ENCODE measurements around the gene HMG20A. TPM values are rescaled to one million over a fixed set of nuclear protein-coding genes. Genes with fewer than 3 reads are reported as not detected.
"Not testable (repeated sequence)": the region's sequence is repeated elsewhere in the genome, so short reads cannot be mapped to it uniquely, and the experiment has no call there.

Gene HMG20A
- total RNA-seq, 1 donor from 2014 or later = 28.5 TPM

DNA sequence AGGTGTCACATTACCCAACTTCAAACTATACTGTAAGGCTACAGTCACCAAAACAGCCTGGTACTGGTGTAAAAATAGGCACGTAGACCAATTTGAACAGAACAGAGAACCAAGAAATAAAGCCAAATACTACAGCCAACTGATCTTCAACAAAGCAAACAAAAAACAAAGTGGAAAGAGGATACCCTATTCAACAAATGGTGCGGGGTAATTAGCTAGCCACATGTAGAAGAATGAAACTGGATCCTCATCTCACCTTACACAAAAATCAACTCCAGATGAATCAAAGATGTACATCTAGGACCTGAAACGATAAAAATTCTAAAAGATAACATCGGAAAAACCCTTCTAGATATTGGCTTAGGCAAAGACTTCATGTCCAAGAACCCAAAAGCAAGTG, 13.8 kb upstream of the HMG20A start:
- no peak for DNase-seq (ENCODE audit: low read depth in 2 of 2)

DNA sequence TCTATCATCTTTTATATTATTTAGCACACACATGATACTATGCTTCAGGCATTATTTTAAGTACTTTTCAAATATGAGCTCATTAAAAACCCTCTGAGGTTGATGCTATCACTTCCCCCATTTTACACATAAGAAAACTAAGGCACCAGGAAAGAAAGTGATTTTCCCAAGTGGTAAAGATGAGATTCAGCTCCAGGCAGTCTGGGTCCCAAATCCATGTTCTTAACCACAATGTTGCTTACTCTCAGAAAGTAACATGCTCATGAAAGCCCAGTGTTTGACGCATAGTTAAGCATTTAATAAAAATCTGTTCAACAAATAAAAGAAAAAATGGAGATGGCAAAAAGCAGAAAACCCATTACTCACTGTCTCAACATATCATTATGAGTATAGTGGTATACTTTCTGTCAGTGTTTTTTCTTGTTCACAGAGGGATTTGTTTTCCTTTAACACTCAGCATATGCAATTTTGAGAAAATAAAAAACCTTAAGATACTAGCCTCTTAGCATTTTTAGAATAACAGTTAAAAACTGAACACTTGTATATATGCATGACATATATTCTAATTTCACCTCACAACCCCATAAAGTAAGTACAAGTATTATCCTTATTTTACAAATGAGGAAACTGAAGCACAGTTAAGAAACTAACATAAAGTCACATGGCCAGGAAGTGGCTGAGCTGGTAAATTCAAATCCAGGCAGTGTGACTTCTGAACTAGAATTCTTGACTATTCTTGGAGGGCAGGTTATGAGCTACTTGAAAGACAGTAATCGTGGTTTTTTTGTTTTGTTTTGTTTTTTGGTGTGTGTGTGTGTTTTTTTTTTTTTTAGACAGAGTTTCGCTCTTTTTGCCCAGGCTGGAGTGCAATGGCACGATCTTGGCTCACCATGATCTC, 11.2 kb upstream of the HMG20A start:
- peak in 1 of 2 donors; percentile 9 for DNase-seq (ENCODE audit: low read depth in 2 of 2)

DNA sequence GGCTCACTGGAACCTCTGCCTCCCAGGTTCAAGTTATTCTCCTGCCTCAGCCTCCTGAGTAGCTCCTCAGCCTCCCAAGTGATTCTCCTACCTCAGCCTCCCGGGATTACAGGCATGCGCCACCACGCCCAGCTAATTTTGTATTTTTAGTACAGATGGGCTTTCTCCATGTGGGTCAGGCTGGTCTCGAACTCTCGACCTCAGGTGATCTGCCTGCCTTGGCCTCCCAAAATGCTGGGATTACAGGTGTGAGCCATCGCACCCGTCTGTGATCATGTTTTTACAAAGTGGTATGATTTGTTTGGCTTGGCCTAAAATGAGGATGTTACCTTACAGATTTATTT, 10.6 kb upstream of the HMG20A start:
- not testable (repeated sequence) for DNase-seq (ENCODE audit: low read depth in 2 of 2)

DNA sequence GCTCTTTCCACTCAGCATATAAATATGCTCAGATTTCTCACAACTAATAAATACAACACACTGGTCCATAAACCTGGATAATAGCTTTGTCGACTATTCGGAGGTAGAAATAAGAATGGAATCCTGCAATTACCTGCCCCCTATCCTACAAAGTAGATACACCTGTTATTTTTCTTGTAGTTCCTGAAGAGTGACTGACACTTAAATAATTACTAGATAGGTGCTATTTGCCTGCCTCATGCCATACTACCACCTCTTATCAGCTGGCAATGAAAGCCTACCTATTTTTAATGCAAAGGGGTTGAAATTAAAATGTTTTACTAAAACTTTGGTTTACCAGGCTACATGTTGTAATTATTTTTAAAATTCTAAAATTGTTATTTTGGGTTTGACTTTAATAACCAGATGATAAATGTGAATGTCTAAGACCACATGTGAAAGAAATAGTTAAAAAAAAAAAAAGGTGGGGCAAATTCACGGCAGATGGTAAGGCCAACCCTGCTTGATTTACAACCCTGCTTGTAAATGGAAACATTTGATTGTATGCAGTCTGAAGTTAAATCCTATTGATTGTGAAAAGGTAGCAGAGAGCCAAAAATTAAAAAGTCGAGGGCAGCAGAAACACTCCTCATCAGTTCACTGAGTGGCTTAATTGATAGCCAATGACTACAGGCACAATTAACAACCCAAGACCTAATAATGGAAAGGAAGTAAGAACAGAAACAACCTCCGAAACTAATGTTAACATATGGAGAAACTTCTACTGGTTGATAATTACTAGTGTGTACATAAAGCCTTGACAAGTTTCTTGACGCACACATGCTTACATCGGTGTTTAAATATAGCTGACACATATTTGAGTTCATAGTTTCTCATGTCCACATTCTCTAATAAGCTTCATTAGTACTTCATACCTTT, 9.7 kb upstream of the HMG20A start:
- DNase-seq (ENCODE audit: low read depth in 2 of 2) = no peak

DNA sequence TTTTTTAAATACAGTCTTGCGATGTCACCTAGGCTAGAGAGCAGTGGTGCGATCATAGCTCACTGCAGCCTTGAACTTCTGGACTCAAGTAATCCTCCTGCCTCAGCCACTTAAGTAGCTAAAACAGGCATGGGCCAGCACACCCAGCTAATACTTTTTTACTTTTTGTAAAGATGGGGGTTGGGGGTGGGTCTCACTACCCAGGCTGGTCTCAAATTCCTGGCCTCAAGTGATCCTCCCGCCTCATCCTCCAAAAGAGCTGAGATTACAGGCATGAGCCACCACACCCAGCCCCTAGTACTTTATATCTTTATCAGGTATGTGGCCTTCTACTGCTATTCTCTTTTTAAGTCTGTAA, 9.1 kb upstream of the HMG20A start:
- no peak for DNase-seq (ENCODE audit: low read depth in 2 of 2)

DNA sequence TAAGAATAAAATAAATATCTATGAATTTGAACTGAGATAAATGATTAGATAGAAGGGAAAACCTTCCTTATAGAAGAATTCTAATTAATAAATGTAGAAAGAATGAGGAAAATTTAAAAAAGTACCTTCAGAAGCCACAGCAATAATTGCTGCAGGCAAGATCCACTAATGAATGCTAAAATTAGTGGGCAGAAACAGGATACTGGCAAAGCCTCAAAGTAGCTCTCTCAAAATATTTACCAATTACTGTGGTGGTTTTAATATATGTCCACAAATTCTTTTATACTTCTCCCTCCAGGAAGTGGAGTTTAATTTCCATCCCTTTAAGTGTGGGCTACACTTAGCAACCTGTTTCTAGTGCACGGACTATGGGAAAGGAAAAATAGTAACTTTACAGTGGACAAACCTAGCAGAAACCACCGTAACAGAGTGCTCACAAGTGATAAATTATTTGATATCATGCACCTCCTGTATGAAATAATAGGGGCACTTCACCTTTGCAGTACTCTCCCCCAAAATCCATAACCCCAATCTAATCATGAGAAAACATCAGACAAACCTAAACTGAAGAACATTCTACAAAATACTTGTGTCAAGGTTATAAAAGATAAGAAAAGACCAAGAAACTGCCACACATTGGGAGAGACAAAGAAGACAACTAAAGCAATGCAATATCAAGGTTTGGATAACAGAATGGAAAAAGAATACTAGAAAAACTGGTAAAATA, 7.6 kb upstream of the HMG20A start:
- no peak for DNase-seq (ENCODE audit: low read depth in 2 of 2)

DNA sequence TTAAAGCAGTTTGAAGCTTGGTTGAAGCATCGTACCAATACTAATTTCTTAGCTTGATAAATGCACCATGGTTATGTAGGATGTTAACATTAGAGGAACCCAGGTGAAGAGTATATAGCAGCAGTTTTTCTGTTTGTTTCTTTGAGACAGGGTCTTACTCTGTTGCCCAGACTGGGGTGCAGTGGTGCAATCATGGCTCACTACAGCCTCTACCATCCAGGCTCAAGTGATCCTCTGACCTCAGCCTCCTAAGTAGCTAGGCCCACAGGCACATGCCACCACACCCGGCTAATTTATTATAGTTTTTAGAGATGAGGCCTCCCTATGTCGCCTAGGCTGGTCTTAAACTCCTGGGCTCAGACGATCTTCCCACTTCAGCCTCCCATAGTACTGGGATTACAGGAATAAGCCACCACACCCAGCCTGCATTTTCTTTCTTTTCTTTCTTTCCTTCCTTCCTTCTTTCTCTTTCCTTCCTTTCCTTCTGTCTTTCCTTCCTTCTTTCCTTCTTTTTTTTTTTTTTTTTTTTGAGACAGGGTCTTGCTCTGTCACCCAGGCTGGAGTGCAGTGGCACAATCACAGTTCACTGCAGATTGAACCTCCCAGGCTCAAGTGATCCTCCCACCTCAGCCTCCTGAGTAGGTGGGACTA, 6.9 kb upstream of the HMG20A start:
- no peak for DNase-seq (ENCODE audit: low read depth in 2 of 2)

DNA sequence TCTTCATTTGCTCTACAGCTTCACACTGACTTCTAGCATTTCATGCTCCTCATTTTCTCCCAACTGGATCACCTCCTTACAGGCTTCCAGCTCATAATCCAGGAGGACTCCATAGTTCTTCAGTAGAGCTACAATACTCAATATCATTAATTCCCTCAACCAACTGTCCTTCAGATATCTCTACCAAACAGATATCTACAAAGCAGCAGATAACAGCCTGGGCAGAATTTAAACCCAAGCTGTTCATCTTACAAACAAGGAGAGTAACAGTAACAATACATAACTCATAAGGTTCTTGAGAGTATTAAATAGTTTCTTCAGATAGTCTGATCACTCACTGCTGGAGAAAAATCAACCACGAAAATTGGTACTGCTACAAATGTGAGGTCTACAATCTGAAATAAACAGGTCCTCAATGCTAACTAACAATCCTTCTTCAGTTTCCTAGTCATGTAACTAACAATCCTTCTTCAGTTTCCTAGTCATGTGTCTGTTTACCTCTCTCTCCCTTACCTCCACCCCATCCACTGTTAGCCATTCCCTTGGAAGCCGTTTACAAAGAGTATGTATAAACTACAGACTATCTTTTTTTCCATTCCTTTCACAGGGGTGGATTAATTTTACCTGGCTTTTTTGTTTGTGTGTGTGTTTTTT, 5.8 kb upstream of the HMG20A start:
- DNase-seq (ENCODE audit: low read depth in 2 of 2) = no peak

DNA sequence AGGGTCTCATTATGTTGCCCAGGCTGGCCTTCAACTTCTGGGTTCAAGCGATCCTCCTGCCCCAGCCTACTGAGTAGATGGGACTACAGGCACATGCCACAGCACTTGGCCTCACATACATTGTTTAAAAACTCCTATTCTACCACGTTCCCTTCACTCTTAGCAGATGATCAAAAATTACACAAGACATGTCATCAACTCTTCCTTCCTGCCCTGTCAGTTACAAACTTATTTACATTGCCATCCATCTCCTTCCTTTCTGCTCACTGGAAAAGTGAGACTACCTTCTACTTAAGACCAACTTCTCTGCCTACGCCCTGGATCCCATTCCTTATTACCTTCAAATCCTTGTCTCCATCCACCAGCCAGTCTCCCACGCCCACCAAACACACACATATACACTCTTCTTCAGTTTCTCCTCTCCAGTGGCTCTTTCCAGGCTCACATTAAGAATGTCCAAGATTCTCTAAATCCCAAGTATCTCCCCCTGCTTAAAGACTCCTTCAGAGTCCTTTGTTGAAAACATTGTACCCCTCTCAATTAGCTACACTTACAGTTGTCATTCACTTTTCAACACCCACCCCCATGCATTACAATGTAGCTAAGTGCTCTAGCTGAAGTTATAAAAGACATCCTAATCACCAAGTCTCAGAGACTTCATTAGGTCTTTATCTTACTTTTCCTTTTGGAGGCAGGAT, 5.1 kb upstream of the HMG20A start:
- peak in 1 of 2 donors; percentile 8 for DNase-seq (ENCODE audit: low read depth in 2 of 2)

DNA sequence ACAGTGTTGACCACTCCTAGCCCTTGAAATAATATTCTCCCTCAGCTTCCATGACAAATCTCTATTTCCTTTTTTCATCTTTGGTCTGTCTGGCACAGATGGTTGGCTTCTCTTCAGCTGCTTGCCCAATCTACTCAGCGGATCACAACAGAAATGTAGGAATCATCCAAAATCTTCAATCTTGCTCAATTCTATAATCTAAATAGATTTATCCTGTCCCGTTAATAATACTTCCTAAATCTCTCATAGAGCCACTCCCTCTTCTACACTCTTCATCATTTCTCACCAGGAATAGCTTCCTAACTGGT, 4.6 kb upstream of the HMG20A start:
- DNase-seq (ENCODE audit: low read depth in 2 of 2) = peak in 1 of 2 donors; percentile 25

DNA sequence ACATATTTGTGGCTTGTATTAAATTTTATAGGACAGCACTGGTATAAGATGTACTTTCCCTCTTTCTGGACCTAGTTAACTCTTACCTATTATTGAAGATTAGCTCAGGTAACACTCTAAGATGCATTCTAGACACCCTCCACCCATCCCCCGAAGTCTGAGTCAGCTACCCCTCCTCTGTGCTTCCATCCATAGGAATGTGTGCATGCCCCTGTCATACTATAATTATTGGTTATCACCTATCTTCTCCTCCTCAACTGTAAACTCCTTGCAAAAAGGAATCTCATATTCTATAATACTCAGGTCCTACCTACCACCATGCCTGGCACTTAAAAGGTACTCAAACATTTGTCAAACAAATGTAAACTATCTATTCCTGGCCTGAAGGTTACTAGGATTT, 3.7 kb upstream of the HMG20A start:
- DNase-seq (ENCODE audit: low read depth in 2 of 2) = no peak

DNA sequence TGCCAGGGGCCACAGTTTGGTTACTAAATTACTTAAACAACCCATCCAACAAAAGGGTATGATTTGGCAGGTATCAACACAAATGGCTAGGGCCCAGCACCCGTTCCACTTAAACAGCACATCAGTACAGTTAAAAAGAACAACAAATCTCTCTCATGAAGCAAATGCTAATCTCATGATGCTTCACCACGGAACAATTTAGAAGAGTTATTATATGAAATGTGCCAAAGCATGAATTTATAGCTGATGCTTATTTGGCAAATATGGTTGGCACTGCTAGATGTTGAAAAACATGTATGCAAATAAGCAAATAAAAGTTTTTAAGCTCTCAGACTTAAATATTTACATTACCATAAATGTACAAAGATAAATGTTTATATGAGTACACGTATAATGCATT, 3.1 kb upstream of the HMG20A start:
- peak in 1 of 2 donors; percentile 5 for DNase-seq (ENCODE audit: low read depth in 2 of 2)

DNA sequence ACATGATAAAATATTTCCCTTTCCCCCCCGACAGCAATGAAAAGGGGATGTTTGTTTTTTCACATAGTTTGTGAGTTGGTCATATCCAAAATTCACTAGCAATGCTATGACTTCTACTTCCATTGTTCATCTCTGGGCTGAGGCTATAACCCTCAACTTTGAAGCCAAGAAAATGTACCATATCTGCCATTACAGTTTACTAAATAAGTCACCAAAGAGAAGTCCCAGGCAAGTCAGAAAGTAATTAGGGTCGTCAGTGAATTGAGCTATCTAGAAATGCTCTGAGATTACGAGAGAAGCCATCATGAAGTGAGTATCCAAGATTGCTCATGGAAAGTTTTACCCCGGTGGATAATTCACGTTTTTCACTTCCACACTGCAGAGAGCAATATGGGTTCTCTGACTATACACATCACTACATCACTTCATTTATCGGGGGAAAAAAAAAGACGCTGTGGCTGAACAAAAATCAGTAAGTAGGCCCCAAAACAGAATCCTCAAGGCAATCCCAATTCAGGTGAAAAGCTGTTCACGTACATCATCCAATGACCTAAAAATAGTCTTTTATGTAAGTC, 2.2 kb upstream of the HMG20A start:
- peak; percentile 24 to 48 for DNase-seq (ENCODE audit: low read depth in 2 of 2)

DNA sequence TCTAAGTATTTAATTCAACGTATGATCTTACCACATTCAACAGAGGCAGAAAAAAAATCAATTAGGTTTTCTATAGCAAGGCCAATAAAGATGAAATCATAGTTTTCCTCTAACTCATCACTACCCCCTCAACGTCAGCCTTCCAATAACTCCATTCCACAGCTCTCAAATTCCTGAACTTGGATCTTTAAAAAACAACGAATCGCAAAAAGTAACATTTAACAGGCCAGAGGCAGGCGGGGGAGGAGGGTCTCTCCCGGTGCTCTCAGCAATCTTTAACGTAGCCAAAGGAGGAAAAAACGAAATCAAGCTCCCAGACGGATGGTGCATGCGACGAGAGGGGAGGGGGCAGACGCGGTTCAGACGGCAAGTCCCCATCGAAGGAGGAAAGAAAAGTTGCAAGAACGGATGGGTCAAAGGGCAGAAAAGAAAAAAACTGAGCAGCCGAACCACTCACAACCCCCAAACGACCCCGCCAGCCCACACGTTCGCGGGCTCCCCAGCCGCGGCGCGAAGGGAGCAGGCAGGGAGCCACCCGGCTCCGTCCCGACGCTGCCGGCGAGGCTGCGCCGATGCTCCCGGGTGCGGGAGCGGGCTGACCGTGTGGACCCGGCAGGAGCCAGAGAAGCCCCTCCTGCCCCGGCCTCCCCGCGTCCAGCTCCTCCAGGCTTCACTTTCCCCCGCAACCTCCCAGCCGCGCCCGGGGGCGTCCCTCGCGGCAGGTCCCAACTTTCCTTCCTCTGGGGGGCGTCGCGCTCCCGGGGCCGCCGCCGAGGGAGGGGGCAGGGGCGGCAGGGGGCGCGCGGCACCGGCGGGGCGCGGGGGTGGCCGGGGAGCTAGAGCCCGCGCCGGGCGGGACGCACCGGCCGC, 1.5 kb upstream of the HMG20A start:
- peak in 1 of 2 donors; percentile 48 for DNase-seq (ENCODE audit: low read depth in 2 of 2)

DNA sequence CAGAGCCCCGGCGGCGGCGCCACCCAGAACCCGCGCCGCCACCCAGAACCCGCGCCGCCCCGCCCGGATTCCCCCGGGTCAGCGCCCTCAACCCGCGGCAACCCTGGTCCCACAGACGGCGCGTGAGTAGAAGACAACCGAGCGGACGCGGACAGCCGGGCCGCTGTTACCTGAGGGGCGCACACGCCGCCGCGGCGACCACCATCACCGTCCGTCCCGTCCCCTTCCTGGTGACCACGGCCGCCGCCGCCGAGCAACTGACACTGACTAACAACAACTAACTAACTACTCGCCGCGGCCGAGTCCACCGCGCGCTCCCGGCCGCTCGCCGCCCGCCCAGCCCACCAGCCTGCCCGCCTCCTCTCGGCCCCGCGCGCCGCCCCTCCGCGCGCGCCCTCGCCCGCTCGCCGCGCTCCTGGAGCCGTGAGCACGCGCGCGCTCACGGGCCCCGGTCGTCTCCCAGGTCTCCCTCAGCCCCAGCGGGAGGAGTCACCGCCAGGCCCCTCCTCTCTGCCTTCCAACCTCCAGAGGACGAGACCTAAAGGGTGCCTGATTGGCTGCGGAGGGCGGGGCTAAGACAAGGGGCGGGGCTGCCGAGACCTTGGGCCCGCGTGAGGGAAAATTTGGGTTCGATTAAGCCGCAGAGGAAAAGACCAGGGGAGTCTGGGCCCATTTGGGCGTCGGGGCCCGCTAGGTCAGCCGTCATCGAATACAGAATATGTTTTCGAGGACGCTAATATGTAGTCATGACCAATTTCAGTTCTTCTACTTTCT, 665 bp upstream of the HMG20A start, which contains the start of gene PEAK1:
TSS of gene PEAK1 (minus strand) at position 269 of the 774 bp plus-strand sequence. CDS start 238,178 bp downstream, outside the sequence.
- DNase-seq (ENCODE audit: low read depth in 2 of 2) = peak; percentile 94 to 99

DNA sequence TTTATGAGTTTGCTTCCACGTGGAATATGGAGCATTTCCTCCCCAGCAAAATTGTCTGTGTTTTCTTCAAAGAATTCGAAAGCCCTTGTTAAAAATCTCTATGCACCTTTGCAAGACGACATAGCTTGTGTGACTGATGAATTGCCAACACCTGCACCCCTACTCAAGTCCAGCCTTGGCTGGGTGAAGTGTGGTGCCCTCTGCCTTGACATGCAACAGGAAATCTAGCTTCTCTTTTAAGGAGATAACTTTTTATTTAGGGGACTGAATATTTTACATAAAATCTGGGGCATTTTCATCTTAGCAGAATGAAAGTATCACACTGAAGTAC, 647 bp downstream of the HMG20A start:
- peak in 1 of 2 donors; percentile 11 for DNase-seq (ENCODE audit: low read depth in 2 of 2)

DNA sequence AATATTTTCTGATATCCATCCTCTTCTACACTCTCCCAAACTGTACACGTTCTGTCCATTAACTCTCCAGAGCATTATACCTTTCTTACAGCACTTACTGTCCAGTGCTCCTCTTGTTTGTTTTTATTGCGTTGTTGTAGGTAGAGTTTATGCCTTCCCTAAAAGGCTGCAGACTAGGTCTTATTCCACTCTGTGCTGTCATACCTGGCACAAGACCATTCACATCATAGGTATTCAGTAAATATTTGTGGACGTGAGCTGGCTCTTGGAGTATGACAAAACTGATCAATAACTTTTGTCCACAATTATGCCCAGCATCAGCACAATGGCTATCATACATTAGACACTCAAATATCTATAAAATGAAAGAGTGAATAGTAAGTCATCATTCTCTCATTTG, 4.4 kb downstream of the HMG20A start:
- no peak for DNase-seq (ENCODE audit: low read depth in 2 of 2)

DNA sequence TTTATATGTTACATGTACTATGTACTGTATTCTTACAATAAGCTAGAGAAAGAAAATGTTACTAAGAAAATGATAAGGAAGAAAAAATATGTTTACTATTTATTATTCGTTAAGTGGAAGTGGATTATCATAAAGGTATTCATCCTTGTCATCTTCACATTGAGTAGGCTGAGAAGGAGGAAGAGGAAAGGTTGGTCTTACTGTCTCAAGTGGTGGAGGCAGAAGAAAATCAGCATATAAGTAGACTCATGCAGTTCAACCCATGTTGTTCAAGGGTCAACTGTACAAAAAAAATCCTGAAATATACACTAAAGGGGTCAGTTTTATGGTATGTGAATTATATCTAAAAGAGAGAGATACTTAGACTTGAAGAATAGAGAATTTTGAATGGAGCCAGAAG, 5.7 kb downstream of the HMG20A start:
- DNase-seq (ENCODE audit: low read depth in 2 of 2) = no peak
